Loucy (cell line): Measurements from ENCODE around the gene CCDC17.

Experiments used
- H2AFZ ChIP-seq: fragments of 200-600 bp; sonication (generic); 2 replicates; pipeline ENCODE4 v1.6.0; 2016; ENCODE audit warnings: antibody characterized with exemption, mild to moderate bottlenecking, low read length, moderate library complexity
- H3F3A ChIP-seq: fragments of 200-600 bp; 2 replicates; pipeline ENCODE4 v1.6.0; 2016; ENCODE audit warnings: antibody characterized with exemption, low read depth, mild to moderate bottlenecking
- H3K27me3 ChIP-seq: fragments of 200-600 bp; sonication (generic); 2 replicates; pipeline ENCODE4 v1.6.1; 2014; ENCODE audit warnings: low read length, mild to moderate bottlenecking; ENCODE audit not compliant: insufficient read depth, poor library complexity, severe bottlenecking
- H3K36me3 ChIP-seq: fragments of 200-600 bp; sonication (generic); 2 replicates; pipeline ENCODE4 v1.6.1; 2016; ENCODE audit warnings: low read length; ENCODE audit not compliant: insufficient read depth
- H3K4me1 ChIP-seq: fragments of 200-600 bp; sonication (generic); 2 replicates; pipeline ENCODE4 v1.5.1; 2014; ENCODE audit warnings: low read length, mild to moderate bottlenecking; ENCODE audit not compliant: insufficient read depth, poor library complexity, severe bottlenecking
- H3K4me2 ChIP-seq: fragments of 200-600 bp; sonication (generic); 2 replicates; pipeline ENCODE4 v1.6.0; 2014; ENCODE audit warnings: antibody characterized with exemption, low read length, low read depth, mild to moderate bottlenecking; ENCODE audit not compliant: poor library complexity, severe bottlenecking
- H3K4me3 ChIP-seq: fragments of 200-600 bp; sonication (generic); 2 replicates; pipeline ENCODE4 v1.5.1; 2014; ENCODE audit warnings: low read length, mild to moderate bottlenecking, mixed read lengths; ENCODE audit not compliant: poor library complexity, severe bottlenecking
- H3K79me2 ChIP-seq: fragments of 200-600 bp; sonication (generic); 2 replicates; pipeline ENCODE4 v1.6.1; 2014; ENCODE audit warnings: low read length; ENCODE audit not compliant: insufficient read depth
- H3K9ac ChIP-seq: fragments of 200-600 bp; sonication (generic); 2 replicates; pipeline ENCODE4 v1.6.0; 2014; ENCODE audit warnings: mild to moderate bottlenecking, low read depth, low read length, moderate library complexity; ENCODE audit not compliant: poor library complexity, severe bottlenecking
- H3K9me2 ChIP-seq: fragments of 200-600 bp; sonication (generic); replicated peaks from 2 replicates; pipeline ENCODE4 v1.6.1; 2016; ENCODE audit warnings: low read depth, low read length, mixed read lengths
- H3K9me3 ChIP-seq: fragments of 200-600 bp; sonication (generic); 2 replicates; pipeline ENCODE4 v1.6.1; 2014; ENCODE audit warnings: mild to moderate bottlenecking, antibody characterized with exemption, low read length, low read depth; ENCODE audit not compliant: insufficient read depth
- H4K20me1 ChIP-seq: fragments of 200-600 bp; sonication (generic); 2 replicates; pipeline ENCODE4 v1.6.0; 2014; ENCODE audit warnings: antibody characterized with exemption, low read length, mild to moderate bottlenecking; ENCODE audit not compliant: insufficient read depth, poor library complexity, severe bottlenecking
- CTCF ChIP-seq: fragments of 200-600 bp; sonication (generic); conservative IDR thresholded peaks from 2 replicates; pipeline ENCODE4 v1.5.1; 2014; ENCODE audit warnings: mild to moderate bottlenecking, antibody characterized with exemption, low read length
- EZH2phosphoT487 ChIP-seq: fragments of 200-600 bp; IDR thresholded peaks from 2 replicates; pipeline ENCODE4 v1.6.1; 2018; ENCODE audit warnings: antibody characterized with exemption, mild to moderate bottlenecking, moderate library complexity, borderline replicate concordance

Gene CCDC17

GRCh38 chr1:45660336-45660735 is 36.5 kb upstream of the CCDC17 start:
- no peak overlapping the region for H2AFZ ChIP-seq
- H3K4me1 ChIP-seq: no peaks in the 10 kb centered on the region
- peaks cover 58% of the 10 kb centered on the region for H3K79me2 ChIP-seq
- TF ChIP-seq EZH2phosphoT487 (no peak), CTCF (no peak)
- H3K9me3 ChIP-seq: no peaks in the 10 kb centered on the region
- no peaks in the 10 kb centered on the region for H3K9me2 ChIP-seq
- H3K9ac ChIP-seq: no peak overlapping the region
- H3K4me2 ChIP-seq: no peak overlapping the region
- no peaks in the 10 kb centered on the region for H3K27me3 ChIP-seq
- H3K4me3 ChIP-seq: no peak overlapping the region
- H3F3A ChIP-seq: no peaks in the 10 kb centered on the region
- peaks cover 46% of the 10 kb centered on the region for H4K20me1 ChIP-seq
- peaks cover 62% of the 10 kb centered on the region for H3K36me3 ChIP-seq

DNA sequence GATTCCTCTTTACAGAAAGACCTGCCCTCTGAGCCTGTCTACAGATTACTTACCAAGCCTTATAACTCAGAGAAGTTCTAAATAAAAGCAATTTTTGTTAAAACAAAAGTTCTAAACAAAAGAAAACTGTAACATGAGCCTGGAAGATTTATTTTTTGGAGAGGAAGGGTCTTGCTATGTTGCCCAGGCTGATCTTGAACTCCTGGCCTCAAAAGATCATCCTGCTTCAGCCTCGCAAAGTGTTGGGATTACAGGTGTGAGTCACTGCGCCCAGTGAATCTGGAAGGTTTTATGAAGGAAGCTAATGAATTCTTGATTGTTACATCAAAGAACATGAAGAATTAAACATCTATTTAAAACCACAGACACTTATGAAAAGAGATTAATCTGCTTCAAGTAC is 35.4 kb upstream of the CCDC17 start:
- peaks cover 47% of the 10 kb centered on the region for H3K79me2 ChIP-seq
- H4K20me1 ChIP-seq: peaks cover 38% of the 10 kb centered on the region
- no peaks in the 10 kb centered on the region for H3K9me2 ChIP-seq
- peaks cover 71% of the 10 kb centered on the region for H3K36me3 ChIP-seq
- H3K4me2 ChIP-seq: no peak overlapping the region
- H3F3A ChIP-seq: no peaks in the 10 kb centered on the region
- H3K4me3 ChIP-seq: no peak overlapping the region
- no peak for TF ChIP-seq EZH2phosphoT487
- TF ChIP-seq CTCF: no peak
- no peaks in the 10 kb centered on the region for H3K9me3 ChIP-seq
- no peaks in the 10 kb centered on the region for H3K4me1 ChIP-seq
- H3K9ac ChIP-seq: no peak overlapping the region
- H3K27me3 ChIP-seq: no peaks in the 10 kb centered on the region
- no peak overlapping the region for H2AFZ ChIP-seq

GRCh38 chr1:45658171-45658570 is 34.3 kb upstream of the CCDC17 start:
- peaks cover 81% of the 10 kb centered on the region for H3K36me3 ChIP-seq
- H3K4me1 ChIP-seq: no peaks in the 10 kb centered on the region
- no peak overlapping the region for H3K4me2 ChIP-seq
- H3K9ac ChIP-seq: no peak overlapping the region
- H3K9me3 ChIP-seq: no peaks in the 10 kb centered on the region
- no peak overlapping the region for H2AFZ ChIP-seq
- no peaks in the 10 kb centered on the region for H3K27me3 ChIP-seq
- peaks cover 32% of the 10 kb centered on the region for H4K20me1 ChIP-seq
- H3F3A ChIP-seq: no peaks in the 10 kb centered on the region
- peaks cover 37% of the 10 kb centered on the region for H3K79me2 ChIP-seq
- no peaks in the 10 kb centered on the region for H3K9me2 ChIP-seq
- H3K4me3 ChIP-seq: no peak overlapping the region
- TF ChIP-seq CTCF: no peak
- TF ChIP-seq EZH2phosphoT487: no peak
